ENCODE measurements around the gene ZNF608.

GRCh38 chr5:124752854-124753720, 6.6 kb upstream of the ZNF608 start:
- TF ChIP-seq POLR2AphosphoS5 (IDR thresholded peaks at IDR 0.05; ENCODE audit: borderline replicate concordance, low read depth, low read length) = no peak
- no peak for TF ChIP-seq EZH2 (IDR thresholded peaks at IDR 0.05)
